GM18502 (cell line): ENCODE results near the gene OR7C1.
"Not testable (repeated sequence)": the region's sequence is repeated elsewhere in the genome, so short reads cannot be mapped to it uniquely, and the experiment has no call there.

ENCODE experiments used
- ATAC-seq: cut with Tn5 transposase; IDR thresholded peaks from one replicate; pipeline ENCODE4 v1.9.1; 2021; ENCODE audit warnings: mild to moderate bottlenecking; ENCODE audit not compliant: unreplicated experiment, poor library complexity

The OR7C1 gene

DNA sequence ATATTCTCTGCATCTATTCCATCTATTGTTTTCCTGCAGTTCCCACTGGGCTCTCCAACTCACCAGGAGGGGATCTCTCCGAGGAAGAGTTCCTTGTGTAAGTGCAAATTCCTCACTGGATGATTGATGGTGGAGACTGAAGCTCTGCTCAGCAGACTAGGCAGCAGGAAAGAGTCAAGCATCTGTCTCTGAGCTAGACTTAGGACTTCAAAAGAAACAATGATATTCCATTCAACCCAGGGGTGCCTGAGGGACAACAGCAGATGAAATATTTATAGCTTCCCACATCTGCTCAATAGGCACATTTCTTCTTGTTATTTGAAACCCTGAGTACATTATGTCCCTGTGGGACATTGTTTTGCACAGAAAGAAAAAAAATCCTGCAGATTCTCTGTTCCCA lies at the start of gene OR7C1, which contains the start of gene OR7A5:
Gene OR7C1 (minus strand): TSS at position 175 of the 400 bp plus-strand sequence. CDS start 35,049 bp downstream, outside the sequence.
Gene OR7A5 (minus strand): TSS at position 175 of the 400 bp plus-strand sequence. CDS start 6,944 bp downstream, outside the sequence.
- no peak for ATAC-seq

DNA sequence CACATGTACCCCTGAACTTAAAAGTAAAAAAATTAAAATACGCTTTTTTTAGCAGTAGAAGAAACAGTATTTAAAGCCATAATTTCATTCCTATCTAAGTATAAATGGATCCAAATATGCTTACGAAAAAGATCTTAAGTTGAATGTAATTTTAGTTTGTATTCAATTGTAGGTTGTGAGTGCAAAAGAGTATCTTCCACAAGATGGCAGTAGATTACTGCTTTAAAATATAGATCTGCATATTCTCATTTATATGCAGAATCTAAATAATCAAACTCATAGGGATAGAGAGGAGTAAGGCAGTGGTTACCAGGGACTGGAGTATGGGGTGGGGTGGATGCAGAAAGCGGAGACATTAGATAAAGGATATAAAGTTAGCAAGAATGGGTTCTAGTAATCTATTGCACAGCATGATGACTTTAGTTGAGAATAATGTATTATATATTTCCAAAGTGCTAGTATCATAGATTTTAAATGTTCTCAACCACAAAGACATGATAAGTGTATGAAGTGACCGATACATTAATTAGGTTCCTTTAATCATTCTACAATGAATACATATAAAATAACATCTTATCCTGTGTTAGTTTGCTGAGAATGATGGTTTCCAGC lies 36.7 kb upstream of the OR7C1 start:
- ATAC-seq = no peak

DNA sequence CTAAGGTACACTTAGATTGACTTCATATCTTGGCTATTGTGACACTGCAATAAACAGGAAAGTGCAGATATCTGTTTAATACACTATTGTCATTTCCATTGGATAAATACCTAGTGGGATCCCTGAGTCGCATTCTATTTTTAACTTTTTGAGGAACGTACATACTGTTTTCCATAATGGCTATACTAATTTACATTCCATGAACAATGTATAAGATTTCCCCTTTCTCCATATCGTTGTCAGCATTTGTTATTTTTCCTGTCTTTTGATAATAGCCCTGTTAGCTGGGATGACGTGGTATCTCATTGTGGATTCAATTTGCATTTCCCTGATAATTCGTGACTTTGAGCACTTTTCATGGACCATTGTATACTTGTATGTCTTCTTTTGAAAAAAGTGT lies 33.5 kb upstream of the OR7C1 start:
- no peak for ATAC-seq

DNA sequence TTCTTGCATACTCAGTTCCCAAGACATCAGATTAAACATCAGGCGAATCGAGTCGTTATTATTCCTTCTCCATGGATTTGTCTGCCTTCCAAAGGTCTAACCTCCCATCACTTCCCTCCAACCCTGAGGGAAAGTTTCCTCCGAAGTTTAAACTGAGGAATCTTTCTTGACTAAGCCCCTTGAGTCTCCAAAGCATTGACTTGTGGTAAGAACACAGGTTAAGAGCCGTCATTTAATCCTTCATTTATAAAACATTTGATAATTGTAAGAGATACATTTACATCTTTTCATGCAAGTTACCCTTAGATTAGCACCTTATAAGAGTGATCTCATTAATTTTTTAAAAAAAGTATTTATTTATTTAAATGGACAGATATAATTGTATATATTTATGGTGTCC lies 13.8 kb upstream of the OR7C1 start, which contains the start of gene OR7A10:
Gene OR7A10 (minus strand): TSS at position 101 of the 400 bp plus-strand sequence. CDS start 7,045 bp downstream, outside the sequence.
- ATAC-seq = no peak

DNA sequence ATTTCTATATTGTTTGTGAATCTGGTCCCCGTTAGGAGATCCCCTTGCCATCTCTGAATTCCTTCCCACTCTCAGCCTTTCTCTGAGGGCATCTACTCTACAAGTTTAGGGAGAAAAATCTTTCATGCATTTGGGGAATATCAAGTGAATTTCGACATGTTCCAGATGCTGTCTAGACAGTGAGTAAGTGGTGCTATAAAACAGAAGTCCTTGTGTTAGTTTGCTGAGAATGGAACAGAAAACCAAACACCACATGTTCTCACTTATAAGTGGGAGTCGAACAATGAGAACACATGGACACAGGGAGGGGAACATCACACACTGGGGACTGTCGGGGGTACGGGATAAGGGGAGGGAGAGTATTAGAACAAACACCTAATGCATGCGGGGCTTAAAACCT lies 8.6 kb upstream of the OR7C1 start:
- no peak for ATAC-seq

DNA sequence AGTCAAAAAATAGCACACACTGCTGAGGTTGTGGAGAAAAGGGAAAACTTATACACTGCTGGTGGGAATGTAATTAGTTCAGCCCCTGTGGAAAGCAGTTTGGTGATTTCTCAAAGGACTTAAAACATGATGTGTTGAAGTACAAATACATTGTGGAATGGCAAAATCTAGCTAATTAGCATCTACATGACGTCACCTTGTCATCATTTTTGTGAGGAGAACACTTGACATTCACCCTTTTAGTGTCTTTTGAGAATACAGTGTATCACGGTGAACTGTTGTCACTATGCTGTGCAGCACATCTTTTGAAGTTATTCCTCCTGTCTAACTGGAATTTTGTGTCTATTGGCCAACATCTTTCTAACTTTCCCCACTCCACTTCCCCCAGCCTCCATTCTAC lies 8.2 kb upstream of the OR7C1 start:
- no peak for ATAC-seq

DNA sequence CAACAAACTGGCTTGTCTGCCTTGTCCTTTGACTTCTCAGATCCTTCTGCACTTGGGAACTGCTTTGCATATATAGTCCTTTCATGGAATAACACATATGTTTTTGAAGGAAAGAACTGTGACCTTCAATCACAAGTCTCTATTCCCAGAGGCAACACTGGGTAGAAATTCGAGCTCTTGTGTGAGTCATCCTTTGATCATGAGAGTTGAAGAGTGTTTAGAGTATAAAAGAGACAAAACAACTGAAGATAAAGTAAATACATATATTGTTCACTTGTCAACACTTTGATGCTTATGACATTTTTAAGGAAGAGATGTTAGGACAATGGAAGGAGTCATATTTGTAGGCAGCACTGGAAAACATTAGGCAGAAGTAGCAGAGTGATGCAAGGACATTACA lies 5.2 kb upstream of the OR7C1 start:
- no peak for ATAC-seq

DNA sequence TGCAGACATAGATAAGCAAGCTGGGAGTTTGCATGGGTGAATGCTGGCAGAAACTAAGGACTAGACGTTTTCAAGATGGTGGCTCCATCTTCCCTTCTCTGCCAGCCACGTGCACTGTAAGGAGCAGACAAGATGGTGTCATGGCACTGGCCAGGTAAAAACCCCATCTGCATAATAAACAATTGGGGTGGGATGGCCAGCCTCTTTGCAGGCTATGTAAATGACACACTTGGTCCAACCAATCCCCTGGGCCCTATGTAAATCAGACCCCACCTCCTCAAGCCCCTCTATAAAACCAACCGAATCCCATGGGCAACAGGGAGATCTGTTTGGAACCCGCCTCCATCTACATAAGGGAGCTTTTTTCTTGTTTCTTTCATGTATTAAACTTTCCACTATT lies 2.4 kb upstream of the OR7C1 start:
- ATAC-seq = no peak

DNA sequence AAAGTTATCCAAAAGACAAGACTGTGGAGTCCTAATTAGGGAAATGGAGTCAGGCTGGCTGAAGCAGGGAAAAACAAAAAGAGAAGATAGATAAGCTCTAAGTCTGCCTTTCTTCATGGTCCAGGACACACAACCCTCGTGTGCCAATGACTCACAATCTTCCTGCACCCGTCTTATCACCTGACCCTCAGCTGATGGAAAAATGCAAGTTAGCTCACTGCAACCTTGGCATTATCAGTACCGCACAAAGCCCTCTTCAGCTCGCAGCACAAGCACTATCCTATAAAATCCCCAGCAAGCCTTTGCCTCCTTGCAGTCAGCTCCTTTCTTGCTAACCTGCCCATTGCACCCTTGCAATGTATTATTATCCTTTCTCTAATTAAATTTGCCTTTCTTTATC lies 4.3 kb downstream of the OR7C1 start:
- ATAC-seq = no peak

DNA sequence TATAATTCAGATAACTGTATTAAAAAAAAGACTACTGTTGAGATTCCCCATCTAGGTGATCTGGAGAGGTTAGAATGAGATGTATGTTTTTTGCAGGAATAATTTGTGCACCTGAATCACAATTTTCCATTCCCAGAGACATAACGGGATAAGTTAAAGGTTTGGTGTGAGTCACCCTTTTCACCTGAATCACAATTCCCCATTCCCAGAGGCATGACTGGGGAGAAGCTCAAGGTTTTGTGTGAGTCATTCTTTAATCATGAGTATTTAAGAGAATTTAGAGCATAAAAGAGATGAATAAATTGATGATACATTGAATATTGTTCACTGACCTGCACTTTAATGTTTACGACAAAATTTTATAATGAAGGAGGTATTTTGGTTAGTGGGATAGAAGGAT lies 9.0 kb downstream of the OR7C1 start:
- no peak for ATAC-seq

DNA sequence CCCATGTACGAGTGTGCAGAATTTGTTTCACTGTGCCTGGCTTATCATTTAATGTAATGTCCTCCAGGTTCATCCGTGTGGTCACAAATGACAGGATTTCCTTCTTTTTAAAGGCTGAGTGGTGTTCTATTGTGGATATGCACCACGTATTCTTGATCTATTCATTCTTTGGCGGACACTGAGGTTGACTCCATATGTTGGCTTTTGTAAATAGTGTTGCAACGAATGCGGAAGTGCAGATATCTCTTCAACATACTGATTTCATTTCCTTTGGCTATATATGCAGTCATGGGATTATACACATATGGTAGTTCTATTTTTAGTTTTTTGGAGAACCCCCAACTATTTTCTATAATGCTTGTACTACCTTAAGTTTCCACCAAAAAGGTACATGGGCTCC lies 13.0 kb downstream of the OR7C1 start:
- no peak for ATAC-seq

DNA sequence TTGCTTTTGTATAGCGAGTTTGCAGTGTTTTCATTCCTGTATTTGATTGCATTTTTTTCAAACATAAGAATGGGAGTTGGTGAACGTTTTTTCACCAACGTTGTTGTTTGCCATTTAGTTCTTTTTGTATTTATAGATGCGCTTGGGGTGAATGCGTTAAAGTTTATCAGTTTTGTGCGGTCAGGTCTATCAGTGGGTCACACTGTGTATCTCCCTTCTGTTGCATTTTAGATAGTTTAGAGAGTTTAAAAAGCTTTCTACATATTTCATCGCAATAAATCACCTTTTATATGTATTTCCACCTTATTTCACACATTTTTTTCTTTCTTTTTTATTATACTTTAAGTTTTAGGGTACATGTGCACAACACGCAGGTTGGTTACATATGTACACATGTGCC lies 16.4 kb downstream of the OR7C1 start:
- ATAC-seq = no peak

DNA sequence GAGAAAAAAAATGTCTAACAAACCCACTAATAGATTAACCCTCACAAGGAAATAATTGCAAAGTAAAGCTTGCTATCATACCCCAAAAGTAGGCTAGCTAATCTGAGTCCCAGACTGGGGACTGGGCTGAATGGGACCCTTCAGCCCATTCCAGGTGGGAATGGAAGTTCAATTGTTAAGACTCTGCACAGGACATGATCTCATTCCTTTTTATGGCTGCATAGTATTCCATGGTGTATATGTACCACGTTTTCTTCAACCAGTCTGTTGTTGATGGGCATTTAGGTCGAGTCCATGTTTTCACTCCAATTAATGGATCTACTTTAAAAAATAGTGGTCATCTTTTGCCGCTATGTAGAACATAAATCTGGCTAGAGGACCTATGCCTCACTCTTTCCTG lies 17.9 kb downstream of the OR7C1 start:
- no peak for ATAC-seq

DNA sequence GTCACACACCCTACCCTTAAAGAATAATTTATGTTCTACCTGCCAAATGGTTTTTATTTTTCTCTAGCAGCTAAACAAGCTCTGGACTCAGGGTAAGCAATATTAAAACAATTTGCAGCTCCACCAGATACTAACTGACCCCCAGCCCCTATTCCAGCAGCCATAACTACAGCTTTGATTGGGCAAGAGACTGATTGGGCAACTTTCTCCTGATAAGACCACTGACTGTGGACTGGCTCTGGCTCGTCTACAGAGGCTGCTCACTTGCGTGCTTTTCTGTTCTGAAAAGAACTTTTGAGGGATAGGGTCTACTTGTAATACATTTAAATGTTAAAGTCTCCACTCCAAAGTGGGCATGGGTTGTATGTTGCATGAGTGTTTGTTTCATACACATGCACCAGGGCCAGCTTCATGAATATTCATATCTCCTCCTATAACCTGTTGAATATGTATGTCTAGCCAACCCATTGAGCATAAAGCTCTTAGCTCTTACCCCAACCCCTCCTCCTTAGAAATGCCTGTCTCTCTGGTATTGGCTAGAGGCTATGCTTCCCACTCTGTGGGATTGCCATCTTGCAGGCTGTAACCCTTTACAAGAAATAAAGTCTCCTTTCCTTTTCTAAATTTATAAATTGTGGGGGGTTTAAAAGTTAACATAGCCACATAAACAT lies 19.9 kb downstream of the OR7C1 start:
- ATAC-seq = no peak

DNA sequence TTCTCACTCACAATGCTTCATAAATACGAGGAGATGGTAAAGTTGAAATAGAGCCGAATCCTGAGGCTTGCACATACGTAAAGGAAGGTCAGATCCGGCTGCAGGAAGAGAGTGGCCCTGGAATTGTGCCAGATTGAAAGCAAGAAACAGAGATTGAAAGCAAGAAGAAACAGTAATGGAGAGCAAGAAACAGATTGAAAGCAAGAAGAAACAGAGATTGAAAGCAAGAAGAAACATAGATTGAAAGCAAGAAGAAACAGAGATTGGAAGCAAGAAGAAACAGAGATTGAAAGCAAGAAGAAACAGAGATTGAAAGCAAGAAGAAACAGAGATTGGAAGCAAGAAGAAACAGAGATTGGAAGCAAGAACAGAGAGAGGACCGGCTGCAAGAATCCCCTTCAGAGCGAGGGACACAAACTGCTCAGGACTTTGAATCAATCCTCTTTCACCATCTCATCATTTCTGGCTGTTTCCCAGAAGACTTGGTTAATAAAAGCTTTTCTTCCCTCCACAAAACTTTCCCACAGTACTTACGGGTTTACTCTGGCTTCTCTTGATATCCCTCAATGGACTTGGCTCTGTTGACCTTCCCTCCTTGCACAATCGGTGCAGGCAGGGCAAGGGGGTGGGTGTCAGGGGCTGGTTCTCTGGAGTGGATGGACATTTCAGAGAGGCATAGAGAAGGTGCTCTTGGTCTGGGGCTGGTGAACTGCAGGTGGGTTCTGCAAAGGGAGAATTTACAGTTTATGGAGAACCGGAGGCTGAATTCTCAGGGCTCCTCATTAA lies 25.5 kb downstream of the OR7C1 start:
- no peak for ATAC-seq

DNA sequence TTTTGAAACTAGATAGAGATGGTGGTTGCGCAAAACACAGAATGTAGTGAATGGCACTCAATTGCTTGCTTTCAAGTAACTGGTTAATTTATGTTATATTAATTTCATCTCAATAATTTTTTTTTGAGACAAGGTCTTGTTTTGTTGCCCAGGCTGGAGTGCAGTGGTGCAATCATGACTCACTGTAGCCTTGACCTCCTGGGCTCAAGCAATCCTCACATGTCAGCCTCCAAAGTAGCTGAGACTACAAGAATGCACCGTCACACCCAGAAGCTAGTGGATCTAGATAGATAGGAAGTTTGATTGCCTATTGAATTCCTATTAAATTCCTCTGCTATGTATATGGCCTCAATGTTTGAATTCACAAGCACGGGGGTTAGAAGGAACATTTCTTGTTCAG lies 30.2 kb downstream of the OR7C1 start:
- ATAC-seq = no peak

DNA sequence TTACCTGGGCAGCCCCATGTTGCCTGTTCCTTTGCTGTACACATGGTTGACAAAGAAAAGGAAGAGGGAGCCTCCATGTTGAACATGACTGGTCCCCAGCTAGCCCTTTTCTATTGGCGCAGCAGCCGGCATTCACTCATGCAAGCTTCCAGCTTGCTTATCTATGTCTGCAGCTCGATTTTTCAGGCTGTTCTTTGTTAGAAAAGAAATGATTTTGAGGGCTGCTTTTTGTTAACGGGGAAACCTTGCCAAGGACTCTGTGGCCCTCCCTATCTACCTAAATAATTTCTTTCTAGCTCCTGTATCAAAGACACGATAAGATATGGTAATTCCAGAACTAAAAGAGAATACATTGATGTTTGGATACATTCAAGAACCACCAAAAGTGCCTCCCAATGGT lies 36.2 kb downstream of the OR7C1 start:
- no peak for ATAC-seq

DNA sequence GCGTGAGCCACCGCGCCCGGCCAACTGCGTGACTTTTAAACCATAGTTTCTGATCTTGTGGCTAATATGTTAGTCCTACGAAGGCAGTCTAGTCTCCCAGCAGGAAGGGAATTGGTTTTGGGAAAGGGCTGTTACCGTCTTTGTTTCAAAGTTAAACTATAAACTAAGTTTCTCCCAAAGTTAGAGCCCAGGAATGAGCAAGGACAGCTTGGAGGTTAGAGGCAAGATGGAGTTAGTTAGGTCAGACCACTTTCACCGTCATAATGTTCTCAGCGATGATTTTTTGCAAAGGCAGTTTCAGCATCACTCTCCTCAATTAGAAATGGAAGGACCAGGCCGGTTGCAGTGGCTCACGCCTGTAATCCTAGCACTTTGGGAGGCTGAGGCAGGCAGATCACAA lies 39.0 kb downstream of the OR7C1 start:
- ATAC-seq = no peak

DNA sequence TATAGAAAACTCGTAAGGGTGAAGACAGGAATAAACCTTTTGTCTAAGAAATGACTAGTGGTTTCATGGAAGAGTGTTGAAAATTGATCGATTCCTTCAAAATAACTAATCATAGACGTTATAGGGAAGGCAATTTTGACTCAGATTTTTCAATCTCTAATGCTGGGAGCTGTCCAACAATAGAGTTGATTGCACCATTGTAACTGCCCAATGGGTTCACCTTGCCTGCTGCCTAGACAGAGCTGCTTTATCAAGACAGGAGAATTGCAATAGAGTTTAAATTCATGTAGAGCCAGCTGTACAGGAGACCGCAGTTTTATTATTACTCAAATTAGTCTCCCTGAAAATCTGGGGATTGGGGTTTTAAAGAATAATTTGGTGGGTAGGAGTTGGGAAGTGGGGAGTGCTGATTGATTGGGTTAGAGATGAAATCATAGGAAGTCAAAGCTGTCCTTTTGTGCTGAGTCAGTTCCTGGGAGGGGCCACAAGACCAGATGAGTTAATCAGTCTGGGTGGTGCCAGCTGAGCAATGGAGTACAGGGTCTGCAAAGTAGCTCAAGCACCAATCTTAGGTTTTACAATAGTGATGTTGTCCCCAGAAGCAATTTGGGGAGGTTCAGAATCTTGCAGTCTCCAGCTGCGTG lies 39.8 kb downstream of the OR7C1 start:
- no peak for ATAC-seq

DNA sequence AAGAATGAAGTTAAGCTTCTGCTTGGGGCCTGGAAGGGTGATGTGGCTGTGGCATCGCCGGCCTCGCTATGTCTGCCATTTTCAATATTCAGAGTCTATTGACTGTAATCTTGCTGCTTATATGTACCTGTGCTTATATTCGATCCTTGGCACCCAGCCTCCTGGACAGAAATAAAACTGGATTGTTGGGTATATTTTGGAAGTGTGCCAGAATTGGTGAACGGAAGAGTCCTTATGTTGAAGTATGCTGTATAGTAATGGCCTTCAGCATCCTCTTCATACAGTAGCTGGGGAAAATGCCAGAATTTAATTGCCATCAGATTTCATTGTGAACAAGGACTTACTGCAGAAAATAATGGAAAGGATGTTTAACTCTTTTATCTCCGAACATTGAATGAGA lies 42.7 kb downstream of the OR7C1 start:
- ATAC-seq = not testable (repeated sequence)

DNA sequence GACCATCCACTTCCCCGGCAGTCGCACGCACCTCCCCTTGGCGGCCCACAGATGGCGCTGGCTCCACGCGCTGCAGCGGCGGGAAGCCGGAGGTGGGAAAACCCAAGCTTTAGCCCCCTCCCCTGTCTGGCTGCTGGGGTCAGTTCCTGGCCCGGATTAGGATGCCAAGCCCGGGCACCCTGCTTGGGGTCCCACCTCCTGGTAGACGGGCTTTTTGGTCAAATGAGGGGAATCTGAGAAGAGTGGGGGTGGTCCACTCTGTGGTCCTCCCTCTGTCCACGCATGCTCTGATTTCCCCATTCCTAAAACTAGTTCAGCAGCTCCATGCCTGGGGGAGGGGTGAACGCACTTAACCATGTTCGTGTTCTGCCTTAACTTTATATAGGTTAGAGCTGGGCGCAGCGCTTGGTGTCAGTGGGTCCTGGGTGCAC lies 48.5 kb downstream of the OR7C1 start:
- no peak for ATAC-seq
